Cortex of kidney (tissue), 1 donor: ENCODE measurements around the gene ID2.

ENCODE experiments used
- DNase-seq: peaks from one replicate; lab custom pipeline; 2025; lab: John Stamatoyannopoulos, UW

ID2 gene

GRCh38 chr2:8729939-8730338, 48.1 kb downstream of the ID2 start:
- no peak for DNase-seq

GRCh38 chr2:8732601-8733000, 50.7 kb downstream of the ID2 start:
- DNase-seq = no peak
